ENCODE measurements around the gene UBE2K.

DNA sequence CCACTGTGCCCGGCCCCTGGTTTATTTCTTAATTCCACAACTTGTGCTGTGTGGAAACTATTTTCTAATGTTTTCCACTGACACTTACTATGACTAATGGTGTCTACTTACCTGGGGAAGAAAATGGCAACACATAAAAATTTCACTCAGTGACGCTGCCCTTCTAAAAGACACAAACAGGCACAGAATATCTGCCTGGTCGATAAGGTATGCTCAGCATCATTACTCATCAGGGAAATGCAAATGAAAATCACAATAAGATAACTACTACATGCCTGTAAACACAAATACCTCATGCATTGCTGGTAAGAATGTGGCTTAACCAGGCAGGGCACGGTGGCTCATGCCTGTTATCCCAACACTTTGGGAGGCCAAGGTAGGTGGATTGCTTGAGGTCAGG lies 61.6 kb downstream of the UBE2K start:
- TF ChIP-seq, protein P1, sequence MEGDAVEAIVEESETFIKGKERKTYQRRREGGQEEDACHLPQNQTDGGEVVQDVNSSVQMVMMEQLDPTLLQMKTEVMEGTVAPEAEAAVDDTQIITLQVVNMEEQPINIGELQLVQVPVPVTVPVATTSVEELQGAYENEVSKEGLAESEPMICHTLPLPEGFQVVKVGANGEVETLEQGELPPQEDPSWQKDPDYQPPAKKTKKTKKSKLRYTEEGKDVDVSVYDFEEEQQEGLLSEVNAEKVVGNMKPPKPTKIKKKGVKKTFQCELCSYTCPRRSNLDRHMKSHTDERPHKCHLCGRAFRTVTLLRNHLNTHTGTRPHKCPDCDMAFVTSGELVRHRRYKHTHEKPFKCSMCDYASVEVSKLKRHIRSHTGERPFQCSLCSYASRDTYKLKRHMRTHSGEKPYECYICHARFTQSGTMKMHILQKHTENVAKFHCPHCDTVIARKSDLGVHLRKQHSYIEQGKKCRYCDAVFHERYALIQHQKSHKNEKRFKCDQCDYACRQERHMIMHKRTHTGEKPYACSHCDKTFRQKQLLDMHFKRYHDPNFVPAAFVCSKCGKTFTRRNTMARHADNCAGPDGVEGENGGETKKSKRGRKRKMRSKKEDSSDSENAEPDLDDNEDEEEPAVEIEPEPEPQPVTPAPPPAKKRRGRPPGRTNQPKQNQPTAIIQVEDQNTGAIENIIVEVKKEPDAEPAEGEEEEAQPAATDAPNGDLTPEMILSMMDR (IDR thresholded peaks at IDR 0.05) = no peak
- no peak for TF ChIP-seq POLR2A (IDR thresholded peaks at IDR 0.05)

All from stomach (tissue), 4 donors.